ENCODE data around the gene FIS1.
A peak's percentile ranks its signal among the peaks of the same experiment; 100 is the strongest.
"Not testable (repeated sequence)": the region's sequence is repeated elsewhere in the genome, so short reads cannot be mapped to it uniquely, and the experiment has no call there.

The FIS1 gene

DNA sequence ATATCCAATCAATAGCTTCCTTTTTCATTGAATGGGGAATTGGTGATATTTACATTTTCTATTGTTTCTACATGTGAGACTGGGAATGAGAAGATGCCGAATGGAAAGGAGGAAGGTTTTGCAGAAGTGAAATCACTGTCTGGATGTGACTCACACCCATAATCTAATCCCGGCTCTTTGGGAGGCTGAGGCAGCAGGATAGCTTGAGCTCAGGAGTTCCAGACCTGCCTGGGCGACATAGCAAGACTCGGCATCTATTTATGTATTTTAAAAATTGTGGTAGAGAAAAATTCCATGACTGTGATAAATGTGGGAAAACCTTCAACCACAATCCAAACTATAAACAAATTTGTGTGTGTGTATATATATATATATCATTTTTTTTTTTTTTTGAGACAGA, 10.9 kb upstream of the FIS1 start:
- peaks cover 21% of the 10 kb centered on the region for H3K27me3 ChIP-seq (ENCODE audit: control insufficient read depth, low read length)
- H4K20me1 ChIP-seq (ENCODE audit: control insufficient read depth, insufficient read depth, low read depth, low read length) = peaks cover 4% of the 10 kb centered on the region; the same call in 1 of the 2 replicates
- no peaks in the 10 kb centered on the region for H3K9me2 ChIP-seq (replicated peaks; ENCODE audit: control insufficient read depth, low read length)
- peaks cover 13% of the 10 kb centered on the region for H3K4me1 ChIP-seq (ENCODE audit: control insufficient read depth, low read length)
- no peaks in the 10 kb centered on the region for H3K9me3 ChIP-seq (ENCODE audit: control insufficient read depth, insufficient read depth, low read length)
- no peak overlapping the region for H3K27ac ChIP-seq (ENCODE audit: low read depth, low read length)
- peaks cover 6% of the 10 kb centered on the region; the same call in 1 of the 2 replicates for H3K36me3 ChIP-seq (ENCODE audit: control insufficient read depth, low read length)
- no peak overlapping the region for H3K4me2 ChIP-seq (ENCODE audit: low read length)
- TF ChIP-seq EZH2phosphoT487 (IDR thresholded peaks at IDR 0.05; ENCODE audit: borderline replicate concordance, low read length) = no peak
- TF ChIP-seq, protein P1, sequence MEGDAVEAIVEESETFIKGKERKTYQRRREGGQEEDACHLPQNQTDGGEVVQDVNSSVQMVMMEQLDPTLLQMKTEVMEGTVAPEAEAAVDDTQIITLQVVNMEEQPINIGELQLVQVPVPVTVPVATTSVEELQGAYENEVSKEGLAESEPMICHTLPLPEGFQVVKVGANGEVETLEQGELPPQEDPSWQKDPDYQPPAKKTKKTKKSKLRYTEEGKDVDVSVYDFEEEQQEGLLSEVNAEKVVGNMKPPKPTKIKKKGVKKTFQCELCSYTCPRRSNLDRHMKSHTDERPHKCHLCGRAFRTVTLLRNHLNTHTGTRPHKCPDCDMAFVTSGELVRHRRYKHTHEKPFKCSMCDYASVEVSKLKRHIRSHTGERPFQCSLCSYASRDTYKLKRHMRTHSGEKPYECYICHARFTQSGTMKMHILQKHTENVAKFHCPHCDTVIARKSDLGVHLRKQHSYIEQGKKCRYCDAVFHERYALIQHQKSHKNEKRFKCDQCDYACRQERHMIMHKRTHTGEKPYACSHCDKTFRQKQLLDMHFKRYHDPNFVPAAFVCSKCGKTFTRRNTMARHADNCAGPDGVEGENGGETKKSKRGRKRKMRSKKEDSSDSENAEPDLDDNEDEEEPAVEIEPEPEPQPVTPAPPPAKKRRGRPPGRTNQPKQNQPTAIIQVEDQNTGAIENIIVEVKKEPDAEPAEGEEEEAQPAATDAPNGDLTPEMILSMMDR (IDR thresholded peaks at IDR 0.05; ENCODE audit: low read depth, low read length, poor library complexity, severe bottlenecking) = no peak
- H3K79me2 ChIP-seq (ENCODE audit: control insufficient read depth, low read length) = peaks cover 14% of the 10 kb centered on the region
- no peak overlapping the region for H3K4me3 ChIP-seq (ENCODE audit: low read length)
- H3F3A ChIP-seq (ENCODE audit: control insufficient read depth, insufficient read depth) = no peaks in the 10 kb centered on the region

DNA sequence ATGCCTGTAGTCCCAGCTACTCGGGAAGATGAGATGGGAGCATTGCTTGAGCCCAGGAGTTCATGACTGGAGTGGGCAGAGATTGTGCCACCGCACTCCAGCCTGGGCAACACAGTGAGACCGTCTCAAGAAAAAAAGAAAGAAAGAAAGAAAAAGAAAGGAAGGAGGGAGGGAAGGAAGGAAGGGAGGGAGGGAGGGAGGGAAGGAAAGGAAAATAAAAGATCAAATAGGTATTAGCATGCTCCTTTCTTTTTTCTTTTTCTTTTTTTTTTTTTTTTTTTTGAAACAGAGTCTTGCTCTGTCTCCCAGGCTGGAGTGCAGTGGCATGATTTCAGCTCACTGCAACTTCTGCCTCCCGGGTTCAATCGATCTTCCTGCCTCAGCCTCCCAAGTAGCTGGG, 8.3 kb upstream of the FIS1 start:
- Histone ChIP-seq H3K79me2 (ENCODE audit: control insufficient read depth, low read length) (peaks cover 38% of the 10 kb centered on the region), H3K4me2 (ENCODE audit: low read length) (peak overlapping the region; percentile 95), H3K36me3 (ENCODE audit: control insufficient read depth, low read length) (peaks cover 27% of the 10 kb centered on the region), H3K4me1 (ENCODE audit: control insufficient read depth, low read length) (peaks cover 23% of the 10 kb centered on the region), H3K27me3 (ENCODE audit: control insufficient read depth, low read length) (peaks cover 18% of the 10 kb centered on the region), H3K4me3 (ENCODE audit: low read length) (peak overlapping the region; percentile 95)
- H3K9me3 ChIP-seq (ENCODE audit: control insufficient read depth, insufficient read depth, low read length); H3K9me2 ChIP-seq (replicated peaks; ENCODE audit: control insufficient read depth, low read length); H3K27ac ChIP-seq (ENCODE audit: low read depth, low read length); H3F3A ChIP-seq (ENCODE audit: control insufficient read depth, insufficient read depth); H4K20me1 ChIP-seq (ENCODE audit: control insufficient read depth, insufficient read depth, low read depth, low read length): not testable (repeated sequence)

DNA sequence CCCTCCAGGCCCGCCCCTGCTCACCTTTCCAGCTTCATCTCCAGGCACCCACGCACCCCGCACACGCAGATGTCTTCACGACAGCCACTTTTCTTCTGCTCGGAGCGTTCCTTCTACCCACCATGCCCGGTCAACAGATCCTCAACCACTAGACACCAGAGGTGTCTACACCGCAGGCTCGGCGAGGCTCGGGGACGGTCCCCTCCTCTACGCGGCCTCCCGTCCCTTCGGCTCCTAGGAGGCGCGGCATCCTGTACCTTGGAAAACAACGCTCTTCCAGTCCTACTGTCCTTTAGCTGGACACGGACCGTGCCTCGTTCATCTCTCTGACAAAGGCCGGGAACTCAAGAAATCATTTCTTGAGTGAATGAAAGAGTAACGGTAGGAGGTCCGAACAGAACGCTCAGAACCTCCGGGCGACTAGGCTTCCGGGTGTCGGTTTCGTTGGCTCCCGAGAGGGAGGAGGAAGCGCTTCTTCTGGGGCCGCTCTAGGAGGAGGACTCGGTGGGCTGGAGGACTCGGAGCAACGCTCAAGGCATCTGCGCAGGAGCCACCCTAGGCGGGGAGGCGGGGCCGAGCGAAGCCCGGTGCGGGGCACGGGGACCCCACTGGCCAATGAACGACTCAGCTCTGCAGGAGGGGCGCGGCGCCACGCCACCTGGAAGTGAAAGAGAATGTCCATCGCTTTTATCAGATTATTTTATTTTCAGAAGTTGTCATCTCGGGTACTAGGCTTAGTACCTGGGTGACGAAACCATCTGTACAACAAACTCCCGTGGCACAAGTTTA, 7.2 kb upstream of the FIS1 start:
- Histone ChIP-seq H3K4me1 (ENCODE audit: control insufficient read depth, low read length) (peaks cover 23% of the 10 kb centered on the region), H3F3A (ENCODE audit: control insufficient read depth, insufficient read depth) (no peaks in the 10 kb centered on the region; the same call in 1 of the 2 replicates), H3K9me3 (ENCODE audit: control insufficient read depth, insufficient read depth, low read length) (no peaks in the 10 kb centered on the region), H3K4me2 (ENCODE audit: low read length) (peak overlapping the region; percentile 95), H4K20me1 (ENCODE audit: control insufficient read depth, insufficient read depth, low read depth, low read length) (peaks cover 8% of the 10 kb centered on the region; the same call in 1 of the 2 replicates), H3K36me3 (ENCODE audit: control insufficient read depth, low read length) (peaks cover 29% of the 10 kb centered on the region), H3K4me3 (ENCODE audit: low read length) (peak overlapping the region; percentile 95), H3K79me2 (ENCODE audit: control insufficient read depth, low read length) (peaks cover 46% of the 10 kb centered on the region), H3K9me2 (replicated peaks; ENCODE audit: control insufficient read depth, low read length) (no peaks in the 10 kb centered on the region), H3K27me3 (ENCODE audit: control insufficient read depth, low read length) (peaks cover 17% of the 10 kb centered on the region), H3K27ac (ENCODE audit: low read depth, low read length) (peak overlapping the region; percentile 44)
- no peak for TF ChIP-seq EZH2phosphoT487 (IDR thresholded peaks at IDR 0.05; ENCODE audit: borderline replicate concordance, low read length)
- TF ChIP-seq, protein P1 (IDR thresholded peaks at IDR 0.05; ENCODE audit: low read depth, low read length, poor library complexity, severe bottlenecking) = no peak

DNA sequence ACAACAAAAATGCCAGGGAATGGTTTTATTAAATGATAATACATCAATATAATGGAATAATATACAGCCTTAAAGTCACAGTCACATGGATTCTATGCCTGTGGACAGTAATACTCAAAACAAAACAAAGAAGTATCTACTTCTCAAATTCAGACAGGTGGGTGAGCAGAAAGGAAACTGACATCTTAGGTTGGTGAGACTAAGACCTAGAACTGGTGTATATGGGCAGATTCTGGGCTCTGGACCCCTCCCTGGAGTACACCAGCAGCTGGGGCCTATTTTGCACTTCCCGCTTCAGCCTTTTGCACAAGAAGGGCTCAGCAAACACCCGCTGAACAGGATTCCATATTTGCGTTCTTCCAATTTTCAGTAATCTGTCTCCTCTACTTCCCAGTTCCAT, 5.4 kb upstream of the FIS1 start:
- Histone ChIP-seq H3K27ac (ENCODE audit: low read depth, low read length) (no peak overlapping the region), H3K9me2 (replicated peaks; ENCODE audit: control insufficient read depth, low read length) (no peaks in the 10 kb centered on the region), H4K20me1 (ENCODE audit: control insufficient read depth, insufficient read depth, low read depth, low read length) (peaks cover 8% of the 10 kb centered on the region; the same call in 1 of the 2 replicates), H3F3A (ENCODE audit: control insufficient read depth, insufficient read depth) (peaks cover 11% of the 10 kb centered on the region), H3K4me2 (ENCODE audit: low read length) (peak overlapping the region; percentile 95), H3K4me1 (ENCODE audit: control insufficient read depth, low read length) (peaks cover 30% of the 10 kb centered on the region), H3K79me2 (ENCODE audit: control insufficient read depth, low read length) (peaks cover 63% of the 10 kb centered on the region), H3K9me3 (ENCODE audit: control insufficient read depth, insufficient read depth, low read length) (no peaks in the 10 kb centered on the region), H3K27me3 (ENCODE audit: control insufficient read depth, low read length) (peaks cover 7% of the 10 kb centered on the region), H3K36me3 (ENCODE audit: control insufficient read depth, low read length) (peaks cover 37% of the 10 kb centered on the region), H3K4me3 (ENCODE audit: low read length) (peak overlapping the region; percentile 95)
- TF ChIP-seq, protein P1 (IDR thresholded peaks at IDR 0.05; ENCODE audit: low read depth, low read length, poor library complexity, severe bottlenecking) = no peak
- no peak for TF ChIP-seq EZH2phosphoT487 (IDR thresholded peaks at IDR 0.05; ENCODE audit: borderline replicate concordance, low read length)
